ENCODE results near the gene KCNB1.

Gene KCNB1

DNA sequence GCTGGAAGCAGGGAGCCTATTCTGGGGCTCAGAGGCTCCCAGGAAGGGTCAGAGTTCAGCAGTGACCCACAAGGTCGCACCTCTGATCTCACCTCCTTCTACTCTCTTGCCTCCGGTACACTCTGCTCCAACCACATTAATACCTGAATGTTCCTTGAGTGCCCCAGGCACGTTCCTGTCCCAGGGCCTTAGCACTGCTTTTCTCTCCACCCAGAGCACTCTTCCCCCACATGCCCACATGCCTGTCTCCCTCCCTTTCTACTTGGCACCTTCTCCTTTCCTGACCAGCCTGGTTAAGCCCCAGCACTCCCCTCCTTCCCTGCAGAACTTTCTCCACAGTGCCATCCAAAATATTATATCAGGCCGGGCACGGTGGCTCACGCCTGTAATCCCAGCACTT, 13.4 kb downstream of the KCNB1 start:
- peaks cover 3% of the 10 kb centered on the region for H3K27me3 ChIP-seq (ENCODE audit: insufficient read depth, poor library complexity, severe bottlenecking)
- no peak overlapping the region for H3K27ac ChIP-seq (replicated peaks)
- DNase-seq (ENCODE audit: low read depth in 1 of 2, low spot score in 1 of 2) = no peak
- TF ChIP-seq, protein P1, sequence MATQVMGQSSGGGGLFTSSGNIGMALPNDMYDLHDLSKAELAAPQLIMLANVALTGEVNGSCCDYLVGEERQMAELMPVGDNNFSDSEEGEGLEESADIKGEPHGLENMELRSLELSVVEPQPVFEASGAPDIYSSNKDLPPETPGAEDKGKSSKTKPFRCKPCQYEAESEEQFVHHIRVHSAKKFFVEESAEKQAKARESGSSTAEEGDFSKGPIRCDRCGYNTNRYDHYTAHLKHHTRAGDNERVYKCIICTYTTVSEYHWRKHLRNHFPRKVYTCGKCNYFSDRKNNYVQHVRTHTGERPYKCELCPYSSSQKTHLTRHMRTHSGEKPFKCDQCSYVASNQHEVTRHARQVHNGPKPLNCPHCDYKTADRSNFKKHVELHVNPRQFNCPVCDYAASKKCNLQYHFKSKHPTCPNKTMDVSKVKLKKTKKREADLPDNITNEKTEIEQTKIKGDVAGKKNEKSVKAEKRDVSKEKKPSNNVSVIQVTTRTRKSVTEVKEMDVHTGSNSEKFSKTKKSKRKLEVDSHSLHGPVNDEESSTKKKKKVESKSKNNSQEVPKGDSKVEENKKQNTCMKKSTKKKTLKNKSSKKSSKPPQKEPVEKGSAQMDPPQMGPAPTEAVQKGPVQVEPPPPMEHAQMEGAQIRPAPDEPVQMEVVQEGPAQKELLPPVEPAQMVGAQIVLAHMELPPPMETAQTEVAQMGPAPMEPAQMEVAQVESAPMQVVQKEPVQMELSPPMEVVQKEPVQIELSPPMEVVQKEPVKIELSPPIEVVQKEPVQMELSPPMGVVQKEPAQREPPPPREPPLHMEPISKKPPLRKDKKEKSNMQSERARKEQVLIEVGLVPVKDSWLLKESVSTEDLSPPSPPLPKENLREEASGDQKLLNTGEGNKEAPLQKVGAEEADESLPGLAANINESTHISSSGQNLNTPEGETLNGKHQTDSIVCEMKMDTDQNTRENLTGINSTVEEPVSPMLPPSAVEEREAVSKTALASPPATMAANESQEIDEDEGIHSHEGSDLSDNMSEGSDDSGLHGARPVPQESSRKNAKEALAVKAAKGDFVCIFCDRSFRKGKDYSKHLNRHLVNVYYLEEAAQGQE (IDR thresholded peaks at IDR 0.05; ENCODE audit: insufficient replicate concordance, low read depth) = no peak
- TF ChIP-seq SPI1 (IDR thresholded peaks at IDR 0.05; ENCODE audit: borderline replicate concordance, low read depth) = no peak
- no peak for TF ChIP-seq POLR2AphosphoS5 (IDR thresholded peaks at IDR 0.05; ENCODE audit: low read depth)
- no peak for TF ChIP-seq GABPA (IDR thresholded peaks at IDR 0.05; ENCODE audit: low read depth)
- TF ChIP-seq, protein P2, sequence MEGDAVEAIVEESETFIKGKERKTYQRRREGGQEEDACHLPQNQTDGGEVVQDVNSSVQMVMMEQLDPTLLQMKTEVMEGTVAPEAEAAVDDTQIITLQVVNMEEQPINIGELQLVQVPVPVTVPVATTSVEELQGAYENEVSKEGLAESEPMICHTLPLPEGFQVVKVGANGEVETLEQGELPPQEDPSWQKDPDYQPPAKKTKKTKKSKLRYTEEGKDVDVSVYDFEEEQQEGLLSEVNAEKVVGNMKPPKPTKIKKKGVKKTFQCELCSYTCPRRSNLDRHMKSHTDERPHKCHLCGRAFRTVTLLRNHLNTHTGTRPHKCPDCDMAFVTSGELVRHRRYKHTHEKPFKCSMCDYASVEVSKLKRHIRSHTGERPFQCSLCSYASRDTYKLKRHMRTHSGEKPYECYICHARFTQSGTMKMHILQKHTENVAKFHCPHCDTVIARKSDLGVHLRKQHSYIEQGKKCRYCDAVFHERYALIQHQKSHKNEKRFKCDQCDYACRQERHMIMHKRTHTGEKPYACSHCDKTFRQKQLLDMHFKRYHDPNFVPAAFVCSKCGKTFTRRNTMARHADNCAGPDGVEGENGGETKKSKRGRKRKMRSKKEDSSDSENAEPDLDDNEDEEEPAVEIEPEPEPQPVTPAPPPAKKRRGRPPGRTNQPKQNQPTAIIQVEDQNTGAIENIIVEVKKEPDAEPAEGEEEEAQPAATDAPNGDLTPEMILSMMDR (IDR thresholded peaks at IDR 0.05; ENCODE audit: insufficient read depth, low read length) = no peak
- no peak overlapping the region for H3K4me3 ChIP-seq (replicated peaks; ENCODE audit: insufficient read depth, low read length)

DNA sequence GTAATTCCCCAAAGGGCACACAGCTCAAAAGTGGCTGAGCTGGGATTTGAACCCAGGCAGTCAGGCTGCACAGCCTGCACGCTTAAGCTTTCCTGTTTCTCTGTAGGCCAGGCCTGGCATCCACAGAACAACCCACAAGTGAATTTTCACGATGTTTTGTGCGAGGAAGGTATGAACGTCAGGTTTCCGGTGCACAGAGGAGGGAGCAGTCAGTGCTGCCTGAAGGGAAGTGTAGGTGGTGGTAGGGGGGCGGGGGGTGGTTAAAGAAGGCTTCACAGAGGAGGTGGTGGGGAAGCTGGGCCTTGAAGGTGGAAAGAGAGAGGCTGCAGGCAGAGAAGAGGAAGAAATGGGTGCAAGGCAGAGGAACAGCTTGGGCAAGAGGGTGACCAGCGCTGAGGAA, 14.1 kb downstream of the KCNB1 start:
- no peak for DNase-seq (ENCODE audit: low read depth in 1 of 2, low spot score in 1 of 2)
- Histone ChIP-seq H3K4me3 (replicated peaks; ENCODE audit: insufficient read depth, low read length) (no peak overlapping the region), H3K27ac (replicated peaks) (no peak overlapping the region), H3K27me3 (ENCODE audit: insufficient read depth, poor library complexity, severe bottlenecking) (peaks cover 4% of the 10 kb centered on the region)
- no peak for TF ChIP-seq POLR2AphosphoS5 (IDR thresholded peaks at IDR 0.05; ENCODE audit: low read depth)
- TF ChIP-seq SPI1 (IDR thresholded peaks at IDR 0.05; ENCODE audit: borderline replicate concordance, low read depth) = no peak
- no peak for TF ChIP-seq GABPA (IDR thresholded peaks at IDR 0.05; ENCODE audit: low read depth)
- TF ChIP-seq, protein P2 (IDR thresholded peaks at IDR 0.05; ENCODE audit: insufficient read depth, low read length) = no peak
- TF ChIP-seq, protein P1 (IDR thresholded peaks at IDR 0.05; ENCODE audit: insufficient replicate concordance, low read depth) = no peak

DNA sequence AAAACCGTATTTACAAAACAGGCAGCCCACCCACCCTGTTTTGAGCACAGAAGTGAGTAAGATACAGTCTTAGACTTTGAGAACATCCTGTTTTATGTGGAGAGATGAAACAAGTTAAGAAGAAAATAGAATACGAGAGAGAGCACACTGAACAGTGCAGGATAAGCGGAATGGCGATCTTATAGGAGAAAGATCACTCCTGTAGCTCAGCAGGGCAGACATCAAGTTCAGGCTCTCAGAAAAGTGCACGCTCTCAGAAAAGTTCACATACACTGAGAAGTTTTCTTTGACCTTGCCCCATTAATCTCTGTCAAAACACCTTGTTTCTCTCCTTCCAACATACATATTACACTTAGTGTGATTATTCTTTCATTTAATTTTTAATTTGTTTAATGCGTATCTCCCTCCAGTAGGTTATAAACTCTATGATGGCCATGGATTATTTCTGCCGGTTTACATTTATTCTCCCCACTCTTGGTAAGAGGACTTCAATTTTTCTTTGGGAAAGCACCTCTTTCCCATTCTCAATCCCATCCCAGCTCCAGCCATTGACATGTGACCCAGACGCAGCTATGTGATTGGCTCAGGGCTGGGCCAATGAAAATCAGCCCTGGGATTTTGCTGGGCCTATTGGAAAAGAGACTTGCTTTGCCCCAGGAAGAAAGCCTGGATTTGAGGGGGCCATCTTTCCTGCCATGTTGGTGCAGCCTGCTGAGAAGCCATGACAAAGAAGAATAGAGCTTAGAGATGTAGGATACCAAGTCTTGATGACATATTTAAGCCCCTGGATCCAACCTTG, 16.2 kb downstream of the KCNB1 start:
- Histone ChIP-seq H3K27me3 (ENCODE audit: insufficient read depth, poor library complexity, severe bottlenecking) (peaks cover 8% of the 10 kb centered on the region), H3K27ac (replicated peaks) (no peak overlapping the region), H3K4me3 (replicated peaks; ENCODE audit: insufficient read depth, low read length) (no peak overlapping the region)
- DNase-seq (ENCODE audit: low read depth in 1 of 2, low spot score in 1 of 2) = no peak
- no peak for TF ChIP-seq POLR2AphosphoS5 (IDR thresholded peaks at IDR 0.05; ENCODE audit: low read depth)
- TF ChIP-seq, protein P2 (IDR thresholded peaks at IDR 0.05; ENCODE audit: insufficient read depth, low read length) = no peak

DNA sequence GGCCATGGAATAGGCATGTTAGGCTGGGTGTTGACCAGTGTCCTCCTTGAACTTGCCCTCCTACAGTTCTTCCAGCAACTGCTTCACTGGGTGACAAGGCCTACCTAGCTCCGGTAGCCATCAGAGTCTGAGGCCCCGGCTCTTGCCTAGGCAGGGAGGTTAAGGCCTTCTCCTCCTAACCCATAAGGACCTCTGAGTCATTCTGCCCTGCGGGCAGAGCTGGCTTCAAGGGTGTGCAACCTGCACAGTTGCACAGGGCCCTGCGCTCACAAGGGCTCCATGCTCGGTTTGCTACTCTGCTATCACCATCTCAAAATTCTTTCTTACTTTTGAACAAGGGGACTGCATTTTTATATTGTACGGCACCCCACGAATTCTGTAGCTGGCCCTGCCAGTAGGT, 17.9 kb downstream of the KCNB1 start:
- Histone ChIP-seq H3K27me3 (ENCODE audit: insufficient read depth, poor library complexity, severe bottlenecking) (peaks cover 18% of the 10 kb centered on the region), H3K27ac (replicated peaks) (no peak overlapping the region), H3K4me3 (replicated peaks; ENCODE audit: insufficient read depth, low read length) (no peak overlapping the region)
- TF ChIP-seq, protein P2 (IDR thresholded peaks at IDR 0.05; ENCODE audit: insufficient read depth, low read length) = no peak
- no peak for TF ChIP-seq GABPA (IDR thresholded peaks at IDR 0.05; ENCODE audit: low read depth)
- no peak for TF ChIP-seq POLR2AphosphoS5 (IDR thresholded peaks at IDR 0.05; ENCODE audit: low read depth)
- no peak for TF ChIP-seq SPI1 (IDR thresholded peaks at IDR 0.05; ENCODE audit: borderline replicate concordance, low read depth)
- TF ChIP-seq, protein P1 (IDR thresholded peaks at IDR 0.05; ENCODE audit: insufficient replicate concordance, low read depth) = no peak
- DNase-seq (ENCODE audit: low read depth in 1 of 2, low spot score in 1 of 2) = no peak

Data from HL-60 (cell line).